Ishikawa (cell line): ENCODE data around the gene DSCAML1.

Experiments
- CEBPB ChIP-seq: IDR thresholded peaks from 2 replicates; pipeline ENCODE4 v1.6.1; 2012
- CREB1 ChIP-seq: IDR thresholded peaks from 2 replicates; pipeline ENCODE4 v1.6.1; 2012; ENCODE audit warnings: low read depth
- EGR1 ChIP-seq: IDR thresholded peaks from 2 replicates; pipeline ENCODE4 v1.6.1; 2012
- EP300 ChIP-seq: IDR thresholded peaks from 2 replicates; pipeline ENCODE4 v1.6.1; 2012; ENCODE audit warnings: borderline replicate concordance
- FOXM1 ChIP-seq: IDR thresholded peaks from 2 replicates; pipeline ENCODE4 v1.6.1; 2012; ENCODE audit warnings: low read depth, borderline replicate concordance
- MAX ChIP-seq: IDR thresholded peaks from 2 replicates; pipeline ENCODE4 v1.6.1; 2012
- NFIC ChIP-seq: IDR thresholded peaks from 2 replicates; pipeline ENCODE4 v1.6.1; 2012
- RAD21 ChIP-seq: IDR thresholded peaks from 2 replicates; pipeline ENCODE4 v1.6.1; 2012; ENCODE audit warnings: low read depth
- REST ChIP-seq: IDR thresholded peaks from 2 replicates; pipeline ENCODE4 v1.6.1; 2012; ENCODE audit warnings: low read depth, mild to moderate bottlenecking
- TAF1 ChIP-seq: IDR thresholded peaks from 2 replicates; pipeline ENCODE4 v1.6.1; 2012; ENCODE audit warnings: low read depth, mild to moderate bottlenecking
- TCF12 ChIP-seq: IDR thresholded peaks from 2 replicates; pipeline ENCODE4 v1.6.1; 2012; ENCODE audit warnings: low read depth
- TEAD4 ChIP-seq: IDR thresholded peaks from 2 replicates; pipeline ENCODE4 v1.6.1; 2012
- USF1 ChIP-seq: IDR thresholded peaks from 2 replicates; pipeline ENCODE4 v1.6.1; 2012
- YY1 ChIP-seq: IDR thresholded peaks from 2 replicates; pipeline ENCODE4 v1.6.1; 2012; ENCODE audit warnings: low read depth
- ZBTB7A ChIP-seq: IDR thresholded peaks from 2 replicates; pipeline ENCODE4 v1.6.1; 2012; ENCODE audit warnings: low read depth

Gene DSCAML1

GRCh38 chr11:117476531-117477142 is 320.4 kb downstream of the DSCAML1 start:
- TF ChIP-seq CEBPB = no peak
- TF ChIP-seq TEAD4 = no peak
- no peak for TF ChIP-seq TAF1
- no peak for TF ChIP-seq ZBTB7A
- no peak for TF ChIP-seq YY1
- TF ChIP-seq USF1 = no peak

GRCh38 chr11:117475716-117476530 is 321.1 kb downstream of the DSCAML1 start:
- TF ChIP-seq CREB1 (no peak), ZBTB7A (no peak), RAD21 (no peak), TEAD4 (no peak), TCF12 (no peak), USF1 (no peak), CEBPB (no peak)

GRCh38 chr11:117473481-117474091 is 323.4 kb downstream of the DSCAML1 start:
- TF ChIP-seq EGR1 (no peak), TCF12 (no peak), FOXM1 (no peak)

GRCh38 chr11:117471776-117472175 is 325.2 kb downstream of the DSCAML1 start:
- no peak for TF ChIP-seq TEAD4
- no peak for TF ChIP-seq CEBPB
- TF ChIP-seq FOXM1 = no peak
- TF ChIP-seq USF1 = no peak
- no peak for TF ChIP-seq CREB1
- no peak for TF ChIP-seq EGR1
- TF ChIP-seq NFIC = no peak
- no peak for TF ChIP-seq RAD21
- TF ChIP-seq TCF12 = no peak
- TF ChIP-seq REST = no peak
- no peak for TF ChIP-seq TAF1
- no peak for TF ChIP-seq MAX
- no peak for TF ChIP-seq ZBTB7A
- no peak for TF ChIP-seq EP300
- TF ChIP-seq YY1 = no peak

- TF ChIP-seq CEBPB (no peak), ZBTB7A (no peak), NFIC (no peak), CREB1 (no peak), EGR1 (no peak), MAX (no peak), TCF12 (no peak), RAD21 (no peak), EP300 (no peak), REST (no peak), YY1 (no peak), FOXM1 (no peak), TEAD4 (no peak), TAF1 (no peak)
Observed at GRCh38 chr11:117470576-117470975, 326.4 kb downstream of the DSCAML1 start.
